H1 (cell line): Measurements from ENCODE around the gene TMPRSS11E. TPM values are rescaled to one million over a fixed set of nuclear protein-coding genes. Genes with fewer than 3 reads are reported as not detected.

ENCODE experiments used
- CTCF ChIA-PET: fragments of 300-600 bp; sonication (Branson Sonifier 250); formaldehyde crosslinking; loops from one replicate; lab custom pipeline; 2021; ENCODE audit not compliant: partially characterized antibody; lab: Charles Lee
- POLR2A ChIA-PET: fragments of 300-600 bp; sonication (Branson Sonifier 250); formaldehyde crosslinking; loops from one replicate; lab custom pipeline; 2021; ENCODE audit warnings: inconsistent platforms; ENCODE audit not compliant: partially characterized antibody; lab: Charles Lee
- DNase-seq, 2 experiments: peaks; one replicate each; pipeline versions ENCODE4 v3.0.0 to v3.0.0-alpha.2; 2010 to 2022; ENCODE audit warnings: low spot score in 2 of 2, low read depth in 1 of 2, mixed read lengths in 1 of 2
- FAIRE-seq: peaks from 2 replicates; lab custom pipeline; 2011; peaks lifted over from hg19 to GRCh38; lab: Jason Lieb, UNC
- H2AFZ ChIP-seq: 2 replicates; pipeline ENCODE4 v1.8.1; 2012; ENCODE audit warnings: low read length, inconsistent platforms
- H2AK5ac ChIP-seq: 2 replicates; pipeline ENCODE4 v1.6.1; 2013; ENCODE audit warnings: low read depth, low read length
- H2BK120ac ChIP-seq: replicated peaks from 2 replicates; pipeline ENCODE3; 2013; ENCODE audit warnings: low read depth, low read length, inconsistent platforms
- H2BK12ac ChIP-seq: 2 replicates; pipeline ENCODE4 v1.6.1; 2013; ENCODE audit warnings: low read depth, low read length
- H2BK15ac ChIP-seq: 2 replicates; pipeline ENCODE4 v1.6.1; 2013; ENCODE audit warnings: low read length
- H2BK20ac ChIP-seq: 2 replicates; pipeline ENCODE4 v1.6.1; 2013; ENCODE audit warnings: low read length
- H2BK5ac ChIP-seq: 2 replicates; pipeline ENCODE4 v1.6.1; 2013; ENCODE audit warnings: low read depth, low read length
- H3K14ac ChIP-seq: 2 replicates; pipeline ENCODE4 v1.6.1; 2013; ENCODE audit warnings: inconsistent platforms; ENCODE audit not compliant: insufficient read length
- H3K18ac ChIP-seq: 2 replicates; pipeline ENCODE4 v1.6.1; 2013; ENCODE audit warnings: low read length; ENCODE audit errors: extremely low read depth
- H3K23ac ChIP-seq: 2 replicates; pipeline ENCODE4 v1.6.1; 2013; ENCODE audit warnings: inconsistent platforms; ENCODE audit not compliant: insufficient read length
- H3K23me2 ChIP-seq: 2 replicates; pipeline ENCODE4 v1.6.1; 2013; ENCODE audit warnings: low read depth, low read length
- H3K27ac ChIP-seq: 2 replicates; pipeline ENCODE4 v1.6.1; 2011; ENCODE audit warnings: low read depth, low read length, inconsistent platforms
- H3K27me3 ChIP-seq, 4 experiments: replicated peaks in 1 of 4; 1 replicate in 1 of 4; 2 replicates in 3 of 4; pipeline versions ENCODE4 v1.6.1 to v1.8.1; 2011 to 2013; ENCODE audit warnings: low read length in 3 of 4, mild to moderate bottlenecking in 3 of 4, inconsistent platforms in 2 of 4, mixed read lengths in 2 of 4, moderate library complexity in 1 of 4; ENCODE audit not compliant: control insufficient read depth in 3 of 4, insufficient read depth in 3 of 4; ENCODE audit errors: extremely low read depth in 1 of 4
- H3K36me3 ChIP-seq, 4 experiments: 2 replicates each; pipeline versions ENCODE4 v1.6.1 to v1.8.1; 2011 to 2013; ENCODE audit warnings: mild to moderate bottlenecking in 4 of 4, low read length in 3 of 4, moderate library complexity in 2 of 4, control low read depth in 1 of 4, inconsistent platforms in 1 of 4; ENCODE audit not compliant: insufficient read depth in 4 of 4, control insufficient read depth in 2 of 4
- H3K4ac ChIP-seq: replicated peaks from 2 replicates; pipeline ENCODE3; 2013; ENCODE audit warnings: low read length, low read depth, mixed read lengths, inconsistent platforms; ENCODE audit not compliant: insufficient read length
- H3K4me1 ChIP-seq, 4 experiments: replicated peaks in 1 of 4; 1 replicate in 1 of 4; 2 replicates in 3 of 4; pipeline versions ENCODE4 v1.6.1 to v1.8.1; 2011 to 2013; ENCODE audit warnings: low read length in 3 of 4, inconsistent platforms in 2 of 4, mixed read lengths in 1 of 4; ENCODE audit not compliant: insufficient read depth in 4 of 4, control insufficient read depth in 3 of 4
- H3K4me2 ChIP-seq, 2 experiments: 2 replicates each; pipeline versions ENCODE4 v1.6.1 to v1.8.1; 2011 to 2013; ENCODE audit warnings: low read depth in 2 of 2, low read length in 2 of 2, control low read depth in 1 of 2, inconsistent platforms in 1 of 2, mild to moderate bottlenecking in 1 of 2; ENCODE audit not compliant: insufficient read depth in 1 of 2
- H3K4me3 ChIP-seq, 4 experiments: fragments of 200-600, 300-600 bp in 1 of 4; sonication (generic), shearing (Covaris generic), sonication (Bioruptor Twin) in 1 of 4; 2 replicates each; pipeline versions ENCODE4 v1.5.1 to v1.8.1; 2011 to 2016; ENCODE audit warnings: low read length in 4 of 4, low read depth in 3 of 4, control low read depth in 2 of 4, inconsistent platforms in 2 of 4, mild to moderate bottlenecking in 2 of 4, mixed read lengths in 1 of 4, moderate library complexity in 1 of 4; ENCODE audit not compliant: insufficient read depth in 2 of 4; ENCODE audit errors: extremely low read depth in 1 of 4
- H3K56ac ChIP-seq: replicated peaks from 2 replicates; pipeline ENCODE3; 2013; ENCODE audit warnings: low read depth, mild to moderate bottlenecking, mixed read lengths, low read length, inconsistent platforms; ENCODE audit not compliant: insufficient read length
- H3K79me1 ChIP-seq: 2 replicates; pipeline ENCODE4 v1.6.1; 2013; ENCODE audit warnings: low read depth, low read length, control low read depth
- H3K79me2 ChIP-seq, 2 experiments: 2 replicates each; pipeline versions ENCODE4 v1.6.1 to v1.8.1; 2012 to 2013; ENCODE audit warnings: low read length in 2 of 2, mild to moderate bottlenecking in 2 of 2, inconsistent platforms in 1 of 2; ENCODE audit not compliant: insufficient read depth in 2 of 2, control insufficient read depth in 1 of 2
- H3K9ac ChIP-seq, 4 experiments: replicated peaks in 1 of 4; 1 replicate in 1 of 4; 2 replicates in 3 of 4; pipeline versions ENCODE4 v1.6.1 to v1.8.1; 2011 to 2013; ENCODE audit warnings: low read depth in 3 of 4, low read length in 3 of 4, control low read depth in 2 of 4, mild to moderate bottlenecking in 2 of 4, moderate library complexity in 2 of 4, inconsistent platforms in 1 of 4; ENCODE audit errors: extremely low read depth in 1 of 4
- H3K9me3 ChIP-seq, 2 experiments: 2 replicates each; pipeline versions ENCODE4 v1.6.1 to v1.8.1; 2012 to 2013; ENCODE audit warnings: mild to moderate bottlenecking in 2 of 2, moderate library complexity in 2 of 2, control low read depth in 1 of 2, inconsistent platforms in 1 of 2, low read depth in 1 of 2, low read length in 1 of 2, mixed read lengths in 1 of 2; ENCODE audit not compliant: insufficient read depth in 2 of 2
- H4K20me1 ChIP-seq, 2 experiments: replicated peaks in 1 of 2; 2 replicates each; pipeline versions ENCODE3 to v1.8.1; 2011 to 2013; ENCODE audit warnings: inconsistent platforms in 2 of 2, low read length in 2 of 2, mild to moderate bottlenecking in 1 of 2; ENCODE audit not compliant: insufficient read depth in 2 of 2, control insufficient read depth in 1 of 2
- H4K5ac ChIP-seq: 2 replicates; pipeline ENCODE4 v1.6.1; 2013; ENCODE audit warnings: low read length, low read depth, mixed read lengths, inconsistent platforms; ENCODE audit not compliant: insufficient read length
- H4K8ac ChIP-seq: 2 replicates; pipeline ENCODE4 v1.8.0; 2013; ENCODE audit warnings: mild to moderate bottlenecking, moderate library complexity, low read length, inconsistent platforms; ENCODE audit not compliant: insufficient read depth; ENCODE audit errors: extremely low read depth
- H4K91ac ChIP-seq: replicated peaks from 2 replicates; pipeline ENCODE3; 2013; ENCODE audit warnings: low read length, mixed read lengths, inconsistent platforms; ENCODE audit not compliant: insufficient read length
- ASH2L ChIP-seq: fragments of 200-600, 300-600 bp; sonication (generic); IDR thresholded peaks from one replicate; pipeline ENCODE4 v1.7.1; 2017; ENCODE audit warnings: low read length
- CHD1 ChIP-seq: IDR thresholded peaks from 2 replicates; pipeline ENCODE4 v1.6.1; 2012; ENCODE audit warnings: low read depth, low read length, improper control_type of control experiment
- FOSL1 ChIP-seq: IDR thresholded peaks from 2 replicates; pipeline ENCODE4 v1.6.1; 2011; ENCODE audit warnings: mild to moderate bottlenecking, low read depth, low read length, moderate library complexity; ENCODE audit not compliant: insufficient read depth
- GABPA ChIP-seq: IDR thresholded peaks from 2 replicates; pipeline ENCODE4 v1.6.1; 2011; ENCODE audit warnings: mild to moderate bottlenecking, low read length, moderate library complexity, borderline replicate concordance; ENCODE audit not compliant: insufficient read depth
- JUND ChIP-seq: IDR thresholded peaks from 2 replicates; pipeline ENCODE4 v1.6.1; 2011; ENCODE audit warnings: mild to moderate bottlenecking, improper control_type of control experiment, low read length
- POU5F1 ChIP-seq: IDR thresholded peaks from 2 replicates; pipeline ENCODE4 v1.6.1; 2011; ENCODE audit warnings: low read depth, mild to moderate bottlenecking, low read length, moderate library complexity
- RFX5 ChIP-seq: IDR thresholded peaks from 2 replicates; pipeline ENCODE4 v1.6.1; 2011; ENCODE audit warnings: low read depth, low read length, improper control_type of control experiment, borderline replicate concordance
- SIN3A ChIP-seq, 2 experiments: IDR thresholded peaks in 1 of 2; conservative IDR thresholded peaks in 1 of 2; 2 replicates each; pipeline ENCODE4 v1.6.1; 2011 to 2012; ENCODE audit warnings: low read length in 2 of 2, improper control_type of control experiment in 1 of 2, low read depth in 1 of 2, mild to moderate bottlenecking in 1 of 2
- SP2 ChIP-seq: IDR thresholded peaks from 2 replicates; pipeline ENCODE4 v1.6.1; 2012; ENCODE audit warnings: mild to moderate bottlenecking, low read length, inconsistent platforms
- TAF7 ChIP-seq: optimal IDR thresholded peaks from 2 replicates; pipeline ENCODE3; 2011; ENCODE audit warnings: low read depth, mild to moderate bottlenecking, inconsistent platforms, low read length, moderate library complexity, borderline replicate concordance
- WGBS, 2 experiments: shearing (Covaris generic) in 1 of 2; methylation state at CpG; one replicate each; pipeline versions ENCODE4 v1.1.6 to v1.1.7; 2013 to 2015; ENCODE audit warnings: low lambda C conversion rate in 2 of 2, mixed read lengths in 2 of 2, inconsistent platforms in 1 of 2, low coverage in 1 of 2, missing lambda C conversion rate in 1 of 2; ENCODE audit not compliant: insufficient replicate concordance in 2 of 2, insufficient coverage in 1 of 2, insufficient read length in 1 of 2; ENCODE audit errors: extremely low coverage in 1 of 2, missing lambda C conversion rate in 1 of 2; 5-methylcytosine and 5-hydroxymethylcytosine counted together
- polyA plus RNA-seq, 7 experiments: library from polyadenylated mRNA; depleted of rRNA in 3 of 7; stranded (reverse) in 5 of 7; unstranded in 2 of 7; fragments of >200 nt in 5 of 7; fragments of 200-250 nt in 2 of 7; gene quantifications; 1 replicate in 5 of 7; 2 replicates in 1 of 7; 4 replicates in 1 of 7; pipeline versions ENCODE4 v1.2.1 to v1.2.3, GENCODE V29; 2011 to 2013; ENCODE audit warnings: missing spikeins in 2 of 7, mixed read lengths in 2 of 7
- total RNA-seq: library from RNA; stranded (reverse); fragmentation: NEBNext Ultra II Directional; extraction: Animal tissue kit (Norgen Biotek cat#: 25700); gene quantifications from 2 replicates; pipeline ENCODE4 v1.2.1, GENCODE V29; 2021

The TMPRSS11E gene
- total and polyA plus RNA-seq, 2 of the 8 experiments (the other 6 are each of a cell fraction or from before 2014, with no cell fraction given) = 0.38 to 0.71 TPM

- Histone ChIP-seq H3K36me3 (no peaks in the 10 kb centered on the region), H4K5ac (no peak overlapping the region), H3K9ac (no peak overlapping the region), H3K27me3 (peaks cover 0 to 1% (median 0%) of the 10 kb centered on the region in 4 experiments; a peak in 1 of 7 replicates), H2BK15ac (no peak overlapping the region), H4K8ac (no peak overlapping the region), H3K23me2 (no peaks in the 10 kb centered on the region), H3K79me2 (no peaks in the 10 kb centered on the region), H3K4me3 (no peak overlapping the region), H4K91ac (no peak overlapping the region), H3K14ac (no peak overlapping the region), H2BK20ac (no peak overlapping the region), H3K4me2 (no peak overlapping the region), H3K4me1 (peaks cover 0 to 4% (median 0%) of the 10 kb centered on the region in 4 experiments; a peak in 1 of 7 replicates), H2BK5ac (no peak overlapping the region), H3K4ac (no peak overlapping the region), H3K56ac (no peak overlapping the region), H3K9me3 (no peaks in the 10 kb centered on the region), H2BK12ac (no peak overlapping the region), H2AK5ac (no peak overlapping the region), H3K18ac (no peak overlapping the region), H3K79me1 (no peaks in the 10 kb centered on the region), H3K27ac (no peak overlapping the region), H4K20me1 (no peaks in the 10 kb centered on the region), H2BK120ac (no peak overlapping the region), H3K23ac (no peak overlapping the region), H2AFZ (no peak overlapping the region)
- ChIA-PET POLR2A (no interaction called here), CTCF (interaction anchor here (0.6 to 2.1 kb wide), 33 partner anchors 10 to 837 kb away, joined by 3 to 16 read pairs (median 3); no protein-coding TSS in a partner anchor)
- FAIRE-seq (peak; percentile 87), DNase-seq (peak; percentile 10 to 65)
- WGBS, 2 experiments = 40% methylated on average over 5 of the region's 5 CpGs; no CpG with 5 or more reads in 1 of the 2 experiments
- no peak for TF ChIP-seq RFX5
- no peak for TF ChIP-seq CHD1
- TF ChIP-seq JUND = no peak
- TF ChIP-seq POU5F1 = no peak
- TF ChIP-seq TAF7 = no peak
- TF ChIP-seq FOSL1 = no peak
- no peak for TF ChIP-seq GABPA
- no peak for TF ChIP-seq ASH2L
- TF ChIP-seq SIN3A (conservative IDR thresholded peaks at IDR 0.05 in 1 of 2, IDR thresholded peaks at IDR 0.05 in 1 of 2; ENCODE audit: low read depth in 1 of 2, low read length in 2 of 2) = no peak
- TF ChIP-seq SP2 = no peak
These were observed 51.2 kb downstream of the TMPRSS11E start for GRCh38 chr4:68498413-68499007.
